ENCODE measurements around the gene SERPINA1.
"Not testable (repeated sequence)": the region's sequence is repeated elsewhere in the genome, so short reads cannot be mapped to it uniquely, and the experiment has no call there.

The SERPINA1 gene

GRCh38 chr14:94346065-94346786 lies 42.2 kb downstream of the SERPINA1 start:
- not testable (repeated sequence) for DNase-seq (ENCODE audit: low spot score)

GRCh38 chr14:94345344-94346064 lies 42.9 kb downstream of the SERPINA1 start:
- no peak for DNase-seq (ENCODE audit: low spot score)

GRCh38 chr14:94344389-94344788 lies 44.0 kb downstream of the SERPINA1 start:
- no peak for DNase-seq (ENCODE audit: low spot score)

GRCh38 chr14:94343238-94344005 lies 45.0 kb downstream of the SERPINA1 start:
- DNase-seq (ENCODE audit: low spot score), result no peak

GRCh38 chr14:94342334-94342934 lies 46.0 kb downstream of the SERPINA1 start:
- DNase-seq (ENCODE audit: low spot score), result peak; percentile 29

GRCh38 chr14:94341656-94342333 lies 46.6 kb downstream of the SERPINA1 start:
- no peak for DNase-seq (ENCODE audit: low spot score)

GRCh38 chr14:94340533-94340932 lies 47.9 kb downstream of the SERPINA1 start:
- no peak for DNase-seq (ENCODE audit: low spot score)

GRCh38 chr14:94338023-94338422 lies 50.4 kb downstream of the SERPINA1 start:
- DNase-seq (ENCODE audit: low spot score), result no peak

- no peak for DNase-seq (ENCODE audit: low spot score)
Measured at GRCh38 chr14:94337274-94337673, 51.1 kb downstream of the SERPINA1 start.

- DNase-seq (ENCODE audit: low spot score), result no peak
Measured at GRCh38 chr14:94334872-94335271, 53.5 kb downstream of the SERPINA1 start.

GRCh38 chr14:94332587-94332986 lies 55.8 kb downstream of the SERPINA1 start:
- DNase-seq (ENCODE audit: low spot score), result no peak

GRCh38 chr14:94332063-94332583 lies 56.3 kb downstream of the SERPINA1 start:
- no peak for DNase-seq (ENCODE audit: low spot score)

GRCh38 chr14:94331462-94331861 lies 56.9 kb downstream of the SERPINA1 start:
- DNase-seq (ENCODE audit: low spot score), result no peak

- no peak for DNase-seq (ENCODE audit: low spot score)
Measured at GRCh38 chr14:94330857-94331256, 57.5 kb downstream of the SERPINA1 start.

- DNase-seq (ENCODE audit: low spot score), result no peak
Measured at GRCh38 chr14:94330432-94330831, 58.0 kb downstream of the SERPINA1 start.

GRCh38 chr14:94329857-94330256 lies 58.5 kb downstream of the SERPINA1 start:
- no peak for DNase-seq (ENCODE audit: low spot score)

GRCh38 chr14:94328196-94328595 lies 60.2 kb downstream of the SERPINA1 start:
- DNase-seq (ENCODE audit: low spot score), result no peak
